Limb (tissue), 2 donors: ENCODE measurements around the gene RAB10.
A peak's percentile ranks its signal among the peaks of the same experiment; 100 is the strongest.
"Not testable (repeated sequence)": the region's sequence is repeated elsewhere in the genome, so short reads cannot be mapped to it uniquely, and the experiment has no call there.

ENCODE experiments used
- DNase-seq, 2 donors: peaks; one replicate each; pipeline ENCODE4 v3.0.0-alpha.2; 2016; ENCODE audit errors: extremely low spot score in 2 of 2

RAB10 gene

DNA sequence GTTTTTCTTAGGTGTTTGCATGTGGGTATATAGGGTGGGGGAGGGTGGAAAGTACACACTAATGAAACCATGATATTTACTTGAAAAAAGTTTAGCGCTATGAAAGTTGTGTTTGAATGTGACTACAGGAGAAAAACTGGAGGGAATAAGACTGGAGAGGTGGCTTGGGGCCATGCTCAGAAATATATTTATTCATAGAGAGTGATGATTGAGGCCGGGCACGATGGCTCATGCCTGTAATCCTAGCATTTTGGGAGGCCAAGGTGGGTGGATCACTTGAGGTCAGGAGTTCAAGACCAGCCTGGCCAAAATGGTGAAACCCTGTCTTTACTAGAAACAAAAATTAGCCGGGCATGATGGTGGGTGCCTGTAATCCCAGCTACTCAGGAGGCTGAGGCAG, 55.0 kb downstream of the RAB10 start:
- not testable (repeated sequence) for DNase-seq

DNA sequence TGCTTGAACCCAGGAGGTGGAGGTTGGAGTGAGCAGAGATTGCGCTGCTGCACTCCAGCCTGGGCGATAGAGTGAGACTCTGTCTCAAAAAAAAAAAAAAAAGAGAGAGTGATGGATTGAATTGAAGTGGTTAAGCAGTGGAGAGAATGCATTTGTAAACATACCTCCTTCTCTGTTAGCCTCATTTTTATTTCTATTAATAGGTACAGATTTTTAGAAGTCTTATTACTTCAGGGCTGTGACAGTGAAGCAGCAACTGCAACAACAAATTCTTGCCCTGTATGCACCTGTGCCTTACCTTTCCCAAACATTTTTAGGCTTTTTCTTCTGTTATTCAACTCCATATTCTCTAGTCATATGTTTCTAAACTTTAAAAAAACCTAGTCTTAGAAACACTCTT, 55.5 kb downstream of the RAB10 start:
- no peak for DNase-seq

DNA sequence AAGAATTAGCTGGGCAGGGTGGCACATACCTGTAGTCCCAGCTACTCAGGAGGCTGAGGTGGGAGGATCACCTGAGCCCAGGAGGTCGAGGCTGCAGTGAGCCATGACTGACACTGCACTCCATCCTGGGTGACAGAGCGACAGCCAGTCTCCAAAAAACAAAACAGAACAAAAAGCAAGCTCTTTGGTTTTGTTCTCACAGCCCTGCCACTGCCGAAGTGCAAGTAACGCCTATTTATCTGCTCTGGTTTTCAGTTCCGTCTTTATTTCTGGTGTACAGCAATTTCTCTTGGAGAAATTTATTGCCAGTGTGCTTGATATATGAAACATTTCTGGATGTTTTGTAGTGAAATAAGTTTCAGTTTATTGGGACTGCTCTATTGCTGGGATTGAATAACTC, 61.9 kb downstream of the RAB10 start:
- DNase-seq, result no peak

DNA sequence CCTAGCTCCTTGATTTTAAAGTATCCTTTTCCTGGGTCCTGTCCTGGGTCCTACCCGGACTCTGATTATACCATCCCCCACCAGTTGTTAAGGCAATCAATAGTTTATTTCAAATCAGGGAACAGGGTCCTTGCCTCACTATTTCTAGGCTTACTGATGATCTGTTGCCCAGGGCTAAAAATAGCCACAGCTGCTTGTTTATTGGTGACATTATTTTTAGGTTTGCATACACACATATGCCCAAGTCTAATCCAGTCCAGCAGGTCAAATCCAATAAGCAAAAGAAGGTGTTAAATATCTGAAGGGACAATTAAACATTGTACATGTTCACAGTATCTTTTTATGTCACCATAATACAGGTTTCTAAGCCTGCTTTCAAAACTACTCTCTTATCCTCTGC, 66.0 kb downstream of the RAB10 start:
- no peak for DNase-seq

DNA sequence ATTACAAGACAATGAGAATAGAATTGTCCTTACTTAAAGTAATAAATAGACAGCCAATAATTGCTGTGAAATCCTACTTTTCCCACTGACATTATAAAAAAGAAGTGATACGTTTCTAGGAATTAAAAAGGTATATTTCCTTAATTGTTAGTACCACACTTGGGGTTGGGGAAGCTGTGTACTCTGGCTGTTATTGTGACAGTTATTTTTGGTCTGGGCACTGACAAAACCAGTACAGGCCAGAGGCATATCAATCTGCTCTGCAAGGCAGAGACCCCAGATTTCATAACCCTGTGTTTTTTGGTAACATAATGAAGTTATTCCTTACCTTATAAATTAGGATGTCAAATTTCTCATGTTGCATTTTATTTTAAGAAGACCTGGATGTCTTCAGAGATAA, 66.5 kb downstream of the RAB10 start:
- DNase-seq, result no peak

DNA sequence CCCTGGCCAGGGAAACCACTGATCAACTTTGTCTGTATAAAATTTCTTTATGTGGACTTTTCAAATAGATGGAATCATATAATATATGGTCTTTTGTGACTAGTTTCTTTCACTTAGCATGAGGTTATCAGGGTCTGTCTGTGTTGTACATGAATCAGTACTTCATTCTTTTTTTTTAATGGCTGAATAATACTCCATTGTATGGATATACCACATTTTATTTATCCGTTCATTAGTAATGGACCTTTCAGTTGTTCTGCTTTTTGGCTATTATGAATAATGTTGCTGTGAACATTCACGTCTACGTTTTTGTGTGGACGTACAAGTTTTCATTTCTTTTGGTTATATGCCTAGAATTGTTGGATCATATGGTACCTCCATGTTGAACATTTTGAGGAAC, 69.9 kb downstream of the RAB10 start:
- DNase-seq, result no peak

DNA sequence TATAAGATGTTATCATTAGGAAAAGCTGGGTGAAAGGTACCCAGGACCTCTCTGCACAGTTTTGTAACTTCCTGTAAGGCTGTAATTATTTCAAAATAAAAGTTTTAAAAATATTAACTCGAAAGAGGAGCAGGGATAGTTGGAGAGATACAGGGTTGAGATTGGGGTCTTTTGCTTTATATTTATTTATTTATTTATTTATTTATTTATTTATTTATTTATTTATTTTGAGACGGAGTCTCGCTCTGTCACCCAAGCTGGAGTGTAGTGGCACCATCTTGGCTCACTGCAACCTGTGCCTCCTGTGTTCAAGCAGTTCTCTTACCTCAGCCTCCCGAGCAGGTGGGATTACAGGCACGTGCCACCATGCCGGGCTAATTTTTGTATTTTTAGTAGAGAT, 74.8 kb downstream of the RAB10 start:
- DNase-seq, result not testable (repeated sequence)

DNA sequence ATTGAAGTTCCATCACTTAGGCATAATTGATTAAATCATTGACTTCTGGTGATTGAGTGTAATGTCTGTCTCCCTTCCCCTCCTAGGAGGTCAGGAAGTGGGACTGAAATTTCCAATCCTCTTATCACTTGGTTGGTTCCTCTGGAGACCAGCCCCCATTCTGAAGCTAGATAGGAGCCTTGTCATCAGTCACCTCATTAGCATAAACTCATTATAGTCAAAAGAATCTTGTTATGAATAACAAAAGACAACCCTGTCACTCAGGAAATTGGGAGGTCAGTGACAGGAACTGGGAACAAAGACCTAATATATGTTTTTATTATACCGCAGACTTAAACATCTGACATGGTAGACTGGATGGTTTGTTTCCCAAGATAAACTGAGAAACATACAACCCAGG, 78.3 kb downstream of the RAB10 start:
- DNase-seq, result no peak

DNA sequence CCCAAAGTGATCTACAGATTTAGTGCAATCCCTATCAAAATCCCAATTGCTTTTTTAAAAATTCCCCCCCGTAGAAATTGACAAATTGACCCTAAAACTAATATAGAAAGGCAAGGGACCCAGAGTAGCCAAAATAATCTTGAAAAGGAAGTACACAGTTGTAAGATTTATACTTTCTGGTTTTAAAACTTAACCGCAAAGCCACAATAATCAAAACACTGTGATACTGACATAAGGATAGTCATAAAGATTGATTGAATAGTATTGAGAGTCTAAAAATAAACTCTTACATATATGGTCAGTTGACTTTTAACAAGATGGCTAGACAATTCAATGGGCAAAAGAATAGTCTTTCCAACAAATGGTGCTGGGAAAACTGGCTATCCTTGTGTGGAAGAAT, 80.3 kb downstream of the RAB10 start:
- DNase-seq, result no peak

DNA sequence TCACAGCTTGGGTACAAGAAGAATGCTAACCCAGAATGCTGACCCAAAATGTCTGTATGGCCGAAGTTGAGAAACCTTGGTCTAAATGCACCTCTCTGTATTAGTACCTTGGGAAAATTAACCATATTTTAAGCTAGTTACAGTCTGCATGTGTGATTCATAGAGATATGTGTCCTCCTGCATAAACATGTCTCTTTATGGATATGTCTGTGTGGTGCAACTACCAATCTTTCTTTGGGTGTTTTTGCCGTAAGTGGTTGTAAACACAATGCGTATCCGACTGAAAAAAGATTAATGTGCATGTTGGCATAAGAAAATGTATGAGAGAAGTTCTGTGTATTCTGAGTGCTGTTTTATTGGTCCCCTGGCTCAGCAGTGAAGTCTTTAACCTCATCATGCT, 84.8 kb downstream of the RAB10 start:
- no peak for DNase-seq

DNA sequence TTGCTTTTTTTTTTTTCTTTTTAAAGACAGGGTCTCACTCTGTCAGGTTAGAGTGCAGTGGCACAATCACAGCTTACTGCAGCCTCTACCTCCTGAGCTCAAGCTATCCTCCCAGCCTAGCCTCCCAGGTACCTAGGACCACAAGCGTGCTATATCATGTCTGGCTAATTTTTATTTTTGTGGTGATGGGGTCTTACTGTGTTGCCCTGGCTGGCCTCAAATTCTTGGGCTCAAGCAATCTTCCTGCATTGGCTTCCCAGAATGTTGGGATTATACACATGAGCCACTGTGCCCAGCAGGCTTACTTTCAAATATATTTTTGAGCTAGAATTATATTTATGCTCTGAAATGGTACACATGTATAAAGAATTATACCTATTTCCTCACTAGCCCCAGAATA, 85.6 kb downstream of the RAB10 start:
- DNase-seq, result no peak

DNA sequence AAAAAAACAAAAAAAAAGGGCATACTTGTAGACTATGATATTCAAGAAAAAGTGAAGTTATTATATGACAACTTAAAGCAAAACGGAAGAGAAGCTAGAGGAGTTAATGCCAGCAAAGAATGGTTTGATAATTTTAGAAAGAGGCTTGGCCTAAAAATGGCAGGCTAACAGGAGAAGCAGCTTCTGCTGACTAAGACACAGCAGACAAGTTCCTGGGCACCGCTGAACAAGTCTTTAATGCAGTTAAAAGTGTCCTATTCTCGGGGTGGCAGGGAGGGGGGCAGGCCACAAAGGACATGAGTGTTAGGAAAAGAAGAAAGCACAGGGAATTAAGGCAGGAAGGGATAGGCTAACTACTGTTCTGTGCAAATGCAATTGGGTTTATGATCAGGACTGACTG, 88.7 kb downstream of the RAB10 start:
- no peak for DNase-seq

DNA sequence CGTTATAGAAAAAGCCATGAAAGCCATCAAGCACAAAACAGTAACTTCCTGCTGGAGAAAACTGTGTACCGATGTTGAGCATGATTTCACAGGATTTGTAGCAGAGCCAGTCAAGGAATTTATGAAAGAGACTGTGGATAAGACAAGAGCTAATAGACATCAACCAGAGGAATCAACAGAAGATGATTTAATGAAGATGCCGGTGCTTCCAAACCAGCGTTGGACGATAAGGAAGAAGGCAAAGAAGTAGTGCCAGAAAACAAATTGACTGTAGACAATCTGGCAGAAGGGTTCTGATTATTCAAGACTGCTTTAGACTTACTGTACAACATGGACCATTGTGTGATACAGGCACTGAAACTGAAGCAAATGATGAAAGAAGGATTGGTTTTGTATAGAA, 89.5 kb downstream of the RAB10 start:
- DNase-seq, result no peak

DNA sequence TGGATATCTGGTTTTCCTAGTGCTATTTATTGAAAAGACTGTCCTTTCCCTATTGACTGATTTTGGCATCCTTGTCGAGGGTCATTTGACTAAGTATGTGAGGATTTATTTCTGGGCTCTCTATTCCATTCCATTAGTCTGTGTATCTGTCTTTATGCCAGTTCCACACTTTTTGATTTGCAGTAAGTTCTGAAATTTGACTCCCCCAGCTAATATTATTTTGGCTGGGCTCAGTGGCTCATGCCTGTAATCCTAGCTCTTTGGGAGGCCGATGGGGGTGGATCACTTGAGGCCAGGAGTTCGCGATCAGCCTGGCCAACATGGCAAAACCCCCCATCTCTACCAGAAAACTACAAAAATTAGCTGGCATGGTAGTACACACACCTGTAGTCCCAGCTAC, 92.2 kb downstream of the RAB10 start:
- peak in 1 of 2 donors; percentile 10 for DNase-seq

DNA sequence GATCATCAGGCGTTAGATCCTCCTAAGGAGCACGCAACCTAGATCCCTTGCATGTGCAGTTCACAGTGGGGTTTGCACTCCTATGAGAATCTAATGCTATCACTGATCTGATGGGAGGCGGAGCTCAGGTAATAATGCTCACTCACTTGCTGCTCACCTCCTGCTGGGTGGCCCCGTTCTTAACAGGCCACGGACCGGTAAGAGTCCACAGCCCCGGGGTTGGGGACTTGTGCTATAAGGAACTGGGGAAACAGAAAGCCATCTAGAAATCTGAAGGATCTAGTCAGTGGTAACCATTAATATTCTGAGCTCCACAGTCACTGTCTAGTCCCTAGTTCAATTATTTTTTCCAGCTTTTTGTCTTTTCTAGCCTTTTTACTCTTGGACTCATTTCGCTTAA, 94.3 kb downstream of the RAB10 start:
- DNase-seq, result no peak

DNA sequence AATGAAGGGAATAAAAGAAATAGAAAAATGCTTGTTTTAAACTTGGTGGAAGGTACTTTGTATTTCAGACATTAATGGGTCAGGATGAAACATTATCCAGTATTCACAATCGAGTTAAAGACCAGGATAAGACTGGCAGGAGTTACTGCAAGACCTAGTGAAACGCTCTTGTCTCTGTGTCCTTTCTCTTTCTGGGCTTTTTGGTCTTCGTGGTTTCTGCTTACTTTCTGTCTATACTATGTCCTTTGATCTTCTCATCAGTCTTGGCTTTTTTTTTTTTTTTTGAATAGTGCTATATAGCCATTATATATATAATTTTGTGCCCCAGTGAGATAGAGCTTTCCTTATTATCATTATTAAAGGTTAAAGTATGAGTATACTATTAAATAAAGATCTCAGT, 96.9 kb downstream of the RAB10 start:
- DNase-seq, result no peak

DNA sequence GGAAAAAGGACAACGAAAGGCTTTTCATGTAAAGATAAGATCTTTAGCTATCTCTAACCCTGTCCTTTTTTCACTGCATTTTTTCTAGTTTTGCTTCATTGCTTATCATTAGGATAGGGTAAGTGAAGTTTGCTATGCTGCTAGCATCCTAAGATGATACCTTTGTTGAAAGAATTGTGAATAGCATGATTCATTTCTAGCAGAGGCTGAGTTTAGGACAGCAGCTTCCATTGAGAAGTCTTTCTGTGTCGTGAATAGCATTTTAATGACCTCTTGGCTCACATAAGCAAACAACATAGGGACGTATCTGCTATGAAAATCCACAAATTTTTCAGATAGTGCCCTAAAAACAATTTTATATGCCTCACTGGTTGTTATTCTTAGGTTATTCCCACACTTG, 102.6 kb downstream of the RAB10 start:
- DNase-seq, result no peak

DNA sequence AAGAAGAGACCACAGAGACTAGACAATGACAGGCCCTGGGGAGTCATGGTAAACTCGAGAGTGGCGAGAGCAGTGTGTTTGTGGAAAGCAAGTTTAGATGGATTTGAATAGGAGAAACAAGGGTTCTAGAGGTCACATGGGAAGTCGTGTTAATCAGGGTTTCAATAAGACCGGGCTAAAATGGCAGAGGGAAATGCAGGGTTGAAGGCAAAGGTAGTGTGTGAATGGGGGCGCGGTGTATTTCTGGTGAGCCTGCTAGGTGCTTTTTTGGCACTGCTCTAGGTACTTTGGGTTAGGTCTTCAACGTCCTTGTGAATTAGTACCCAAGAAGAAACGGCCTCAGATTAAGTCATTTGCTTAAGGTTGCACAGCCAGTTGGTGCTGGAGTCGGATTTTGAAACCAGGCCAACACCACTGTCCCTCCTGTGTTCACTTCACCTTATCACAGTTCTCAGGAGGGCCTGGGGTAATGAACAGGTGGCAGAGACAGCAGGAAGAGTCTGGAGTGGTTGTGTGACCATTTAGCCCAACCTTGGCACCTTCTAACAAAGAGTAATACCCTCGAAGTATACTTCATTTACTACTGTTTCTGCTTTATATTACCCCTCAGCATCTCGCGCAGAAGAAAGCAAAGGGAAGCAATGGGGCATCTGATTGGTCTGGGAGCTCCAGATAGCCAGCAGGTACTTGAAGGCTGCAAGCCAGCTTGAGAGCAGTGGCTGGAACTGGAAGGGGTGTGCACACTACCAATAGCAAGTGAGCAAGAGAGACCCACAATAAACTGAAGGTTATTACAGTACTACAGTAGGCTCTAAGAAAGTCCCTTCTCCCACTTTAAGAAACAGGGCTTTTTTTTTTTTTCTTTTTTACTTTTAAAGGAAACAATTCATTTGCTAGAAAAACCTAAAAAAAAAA, 105.6 kb downstream of the RAB10 start:
- DNase-seq, result no peak

DNA sequence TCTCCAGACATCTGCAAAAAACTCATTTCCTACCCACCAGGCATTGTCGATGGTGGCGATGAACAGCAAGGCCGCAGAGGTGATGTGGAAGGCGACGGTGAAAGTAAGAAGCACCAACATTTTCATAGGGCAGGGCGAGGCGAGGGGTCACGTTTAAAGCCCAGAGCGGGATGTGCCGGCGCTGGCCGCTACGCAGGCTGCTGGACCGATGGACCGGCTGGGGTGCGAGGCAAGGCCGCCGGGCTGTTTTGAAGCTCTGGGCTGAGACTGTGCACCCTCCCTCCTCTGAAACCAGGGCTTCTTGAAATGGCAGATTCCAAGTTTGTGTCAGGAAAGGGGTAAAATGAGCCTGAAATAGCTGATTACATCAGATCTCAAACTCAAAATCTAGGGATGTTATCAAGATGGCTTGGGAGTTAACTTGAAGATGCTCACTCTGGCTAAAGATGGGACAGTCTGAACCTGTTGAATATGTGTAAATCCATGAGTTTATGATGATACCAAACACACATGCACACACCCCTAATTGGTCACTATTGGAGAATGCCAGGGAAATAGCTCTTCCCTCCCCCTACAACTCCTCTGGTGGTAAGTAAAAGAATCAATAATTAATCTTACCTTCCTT, 107.4 kb downstream of the RAB10 start:
- DNase-seq, result no peak

DNA sequence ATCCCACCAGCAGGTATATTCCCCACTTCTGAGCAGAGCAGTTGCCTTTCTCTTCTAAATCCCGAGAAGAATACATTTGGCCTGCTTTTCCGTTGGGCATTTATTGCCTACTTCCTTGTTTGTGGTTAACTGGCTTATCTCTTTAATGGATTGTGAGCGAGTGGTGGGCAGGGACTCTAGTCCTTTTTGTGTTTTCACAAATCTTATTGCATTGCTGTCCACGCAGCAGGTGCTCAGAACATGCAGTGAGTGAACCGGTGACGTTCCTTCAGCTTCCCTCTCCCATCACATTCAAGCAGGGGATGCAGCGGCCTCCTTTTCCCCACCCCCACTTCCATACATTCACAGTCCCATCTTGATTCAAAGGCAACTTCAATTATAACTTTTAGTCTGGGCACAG, 110.1 kb downstream of the RAB10 start:
- DNase-seq, result no peak

DNA sequence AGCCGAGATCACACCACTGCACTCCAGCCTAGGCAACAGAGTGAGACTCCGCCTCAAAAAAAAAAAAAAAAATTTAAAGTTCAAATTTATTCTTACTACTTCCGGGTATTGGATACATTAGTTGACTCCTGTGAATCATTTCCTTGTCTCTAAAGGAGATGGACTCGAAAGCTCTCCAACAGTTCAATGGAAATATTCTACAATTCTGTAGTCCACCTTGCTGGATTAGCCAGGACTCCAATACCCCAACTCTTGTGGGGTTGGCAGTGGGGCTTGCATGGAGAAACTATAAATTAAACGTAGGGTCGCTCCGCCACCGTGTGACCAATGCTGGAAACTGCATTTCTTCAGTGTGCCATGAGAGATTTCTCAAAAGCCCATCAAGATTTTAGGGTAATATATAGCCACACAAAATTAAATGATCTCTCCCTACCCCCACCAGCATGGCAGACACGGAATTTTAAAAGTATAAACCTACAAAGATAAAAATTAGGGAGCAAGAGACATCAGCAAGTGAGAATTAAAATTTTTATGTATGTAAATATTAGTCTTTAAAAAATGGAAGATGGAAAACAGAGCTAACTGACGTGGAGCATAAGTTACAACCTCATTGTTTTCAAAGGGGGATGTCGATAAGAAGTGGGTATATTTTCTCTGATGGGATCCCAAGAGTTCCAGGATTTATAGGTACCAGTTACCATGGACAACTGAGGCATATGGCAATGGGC, 111.2 kb downstream of the RAB10 start:
- DNase-seq, result peak; percentile 38 to 75

DNA sequence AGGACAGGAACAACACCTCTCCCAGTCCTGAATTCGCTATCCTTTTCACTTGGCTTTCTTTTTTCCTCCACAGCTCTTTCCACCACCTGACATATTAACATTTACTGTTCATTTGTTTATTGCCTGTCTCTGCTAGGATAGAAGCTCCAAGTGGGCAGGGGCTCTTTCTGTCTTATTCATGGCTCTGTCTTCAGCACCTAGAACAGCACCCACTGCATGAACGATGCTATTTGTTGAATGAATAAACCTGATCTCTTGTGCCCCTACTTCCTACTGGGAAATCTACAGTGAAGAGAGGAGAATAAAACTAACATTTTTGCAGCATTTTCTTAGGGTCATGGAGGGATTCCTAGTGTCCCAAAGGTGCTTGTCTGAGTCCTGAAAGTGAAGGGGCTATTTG, 114.6 kb downstream of the RAB10 start:
- DNase-seq, result no peak

DNA sequence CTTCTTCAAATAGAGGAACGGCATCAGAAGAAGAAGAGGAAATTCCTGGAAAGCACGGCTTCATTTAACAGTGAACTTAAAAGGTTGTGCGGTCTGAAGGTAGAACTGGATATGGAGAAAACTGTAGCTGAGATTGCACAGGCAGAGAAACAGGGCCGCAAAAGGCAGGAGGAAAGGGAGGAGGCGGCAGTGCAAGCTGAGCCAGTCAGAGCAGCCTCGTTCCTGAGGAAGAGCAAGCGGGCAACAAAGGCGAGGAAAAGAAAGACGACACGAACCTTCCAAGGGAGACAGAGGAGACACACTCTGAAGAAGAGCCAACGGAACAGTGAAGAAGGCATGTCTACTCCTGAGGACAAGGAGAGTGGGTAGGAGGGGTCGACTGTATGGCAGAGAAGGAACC, 116.4 kb downstream of the RAB10 start:
- no peak for DNase-seq
